Transverse colon (tissue), 4 donors: Measurements from ENCODE around the gene PLEKHM2. TPM values are rescaled to one million over a fixed set of nuclear protein-coding genes. Genes with fewer than 3 reads are reported as not detected.

Experiments used
- DNase-seq: peaks from one replicate; pipeline ENCODE4 v3.0.0-alpha.2; 2019
- H3K27ac ChIP-seq, 4 donors: fragments of 200-600 bp; sonication (generic); 2 replicates each; pipeline ENCODE4 v1.5.1; 2016 to 2018; ENCODE audit warnings: inconsistent platforms in 4 of 4
- H3K27me3 ChIP-seq: fragments of 200-600 bp; sonication (generic); 2 replicates; pipeline ENCODE4 v1.5.1; 2017; ENCODE audit warnings: inconsistent platforms
- H3K36me3 ChIP-seq, 4 donors: fragments of 200-600 bp; sonication (generic); 2 replicates each; pipeline ENCODE4 v1.5.1; 2017 to 2019; ENCODE audit warnings: inconsistent platforms in 4 of 4
- H3K4me1 ChIP-seq, 4 donors: fragments of 200-600 bp; sonication (generic); 2 replicates each; pipeline ENCODE4 v1.5.1; 2017 to 2020; ENCODE audit warnings: inconsistent platforms in 4 of 4
- H3K4me3 ChIP-seq, 4 donors: fragments of 200-600 bp; sonication (generic); 1 replicate in 1 of 4; 2 replicates in 3 of 4; pipeline versions ENCODE4 v1.5.1 to v1.6.1; 2017 to 2019; ENCODE audit warnings: inconsistent platforms in 4 of 4
- H3K9me3 ChIP-seq, 2 donors: fragments of 200-600 bp; sonication (generic); 2 replicates each; pipeline ENCODE4 v1.5.1; 2017 to 2019; ENCODE audit warnings: inconsistent platforms in 2 of 2
- EP300 ChIP-seq: sonication (generic); formaldehyde crosslinking; IDR thresholded peaks from one replicate; pipeline ENCODE4 v1.6.1; 2017; ENCODE audit warnings: antibody characterized with exemption, low read depth
- POLR2A ChIP-seq: fragments of 450-650 bp; IDR thresholded peaks from one replicate; pipeline ENCODE4 v1.6.1; 2016; ENCODE audit warnings: antibody characterized with exemption, mild to moderate bottlenecking, moderate library complexity
- POLR2AphosphoS5 ChIP-seq, 3 donors: sonication (generic); formaldehyde crosslinking; IDR thresholded peaks; one replicate each; pipeline ENCODE4 v1.6.1; 2016; ENCODE audit warnings: antibody characterized with exemption in 3 of 3
- WGBS, 2 donors: methylation state at CpG; one replicate each; pipeline ENCODE4 v1.1.5; 2018; ENCODE audit warnings: low coverage in 1 of 2; 5-methylcytosine and 5-hydroxymethylcytosine counted together
- in situ Hi-C, 4 donors: fragments of 200-750 bp; cut with MboI; loops; one replicate each; pipeline versions ENCODE4 v1.15.0 to v1.15.1; 2017; ENCODE audit warnings: low sequenced_read_pairs in 3 of 4, low pct_ligation_motif_present in 1 of 4, low pct_unique_long_range_greater_than_20kb in 1 of 4
- intact Hi-C: fragments of 100-400 bp; cut with DNase I; formaldehyde crosslinking; loops from one replicate; pipeline ENCODE4 v1.15.1; 2023; ENCODE audit warnings: low total_unique reads
- total RNA-seq, 4 donors: library from RNA; depleted of rRNA; stranded (reverse); fragments of >200 nt; gene quantifications; one replicate each; pipeline ENCODE4 v1.1.0, GENCODE V29; 2016
- TF ChIP-seq, protein P1 (sequence below), 5 experiments: fragments of 200-600 bp in 3 of 5; fragments of 450-650 bp in 2 of 5; sonication (generic) in 3 of 5; IDR thresholded peaks; 1 replicate in 2 of 5; 2 replicates in 3 of 5; pipeline ENCODE4 v1.5.1; 2016 to 2017; ENCODE audit warnings: antibody characterized with exemption in 5 of 5, inconsistent platforms in 3 of 5, mild to moderate bottlenecking in 2 of 5, moderate library complexity in 1 of 5

Gene PLEKHM2
- total RNA-seq, 4 donors from 2014 or later, result 27.7 to 40.3 (median 33.0) TPM

DNA sequence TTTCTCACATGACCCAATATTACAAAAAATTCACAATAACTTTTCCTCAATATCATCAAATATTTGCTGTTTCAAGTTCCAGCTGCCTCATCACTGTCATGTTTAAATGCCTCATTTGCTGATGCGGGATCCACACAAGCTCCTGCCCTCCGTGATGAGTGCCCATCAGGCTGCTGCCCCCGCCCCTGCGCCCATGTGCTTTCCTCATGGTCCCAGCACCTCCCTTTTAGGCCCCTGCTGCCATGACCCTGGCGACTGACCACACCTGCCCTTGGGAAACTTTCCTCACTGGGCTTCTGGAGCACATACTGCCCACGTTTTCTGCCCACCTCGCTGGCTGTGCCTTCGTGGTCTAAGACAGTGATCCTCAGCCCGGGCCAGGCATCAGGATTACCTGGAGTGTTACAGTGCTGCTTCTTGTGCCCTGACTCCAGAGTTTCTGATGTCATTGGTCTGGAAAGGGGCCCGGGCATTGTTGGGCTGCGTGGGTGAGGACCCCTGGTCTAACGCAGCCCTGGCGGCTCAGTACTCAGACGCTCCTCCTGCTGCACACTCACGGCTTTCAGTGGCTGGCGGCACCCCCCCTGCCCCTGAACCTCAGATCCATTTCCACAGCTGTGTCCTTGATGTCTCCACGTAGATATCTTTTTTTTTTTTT is 20.5 kb downstream of the PLEKHM2 start:
- peak overlapping the region; percentile 80 to 85 (median 84) for H3K27ac ChIP-seq
- in situ Hi-C loops, result no loop called here

GRCh38 chr1:15705184-15705566 is 21.1 kb downstream of the PLEKHM2 start:
- intact Hi-C loops, result no loop called here

More for the DNA sequence above, 20.5 kb downstream of the PLEKHM2 start:
- Histone ChIP-seq H3K4me1 (peaks cover 11 to 48% (median 24%) of the 10 kb centered on the region in 4 donors), H3K9me3 (no peaks in the 10 kb centered on the region), H3K27me3 (no peaks in the 10 kb centered on the region), H3K36me3 (no peaks in the 10 kb centered on the region), H3K4me3 (no peak overlapping the region)
- intact Hi-C loops, result no loop called here
- 79 to 94% methylated on average over 8 to 15 of the region's 17 CpGs for WGBS, 2 donors
- TF ChIP-seq EP300, result no peak
- no peak for TF ChIP-seq POLR2A
- TF ChIP-seq, protein P1, sequence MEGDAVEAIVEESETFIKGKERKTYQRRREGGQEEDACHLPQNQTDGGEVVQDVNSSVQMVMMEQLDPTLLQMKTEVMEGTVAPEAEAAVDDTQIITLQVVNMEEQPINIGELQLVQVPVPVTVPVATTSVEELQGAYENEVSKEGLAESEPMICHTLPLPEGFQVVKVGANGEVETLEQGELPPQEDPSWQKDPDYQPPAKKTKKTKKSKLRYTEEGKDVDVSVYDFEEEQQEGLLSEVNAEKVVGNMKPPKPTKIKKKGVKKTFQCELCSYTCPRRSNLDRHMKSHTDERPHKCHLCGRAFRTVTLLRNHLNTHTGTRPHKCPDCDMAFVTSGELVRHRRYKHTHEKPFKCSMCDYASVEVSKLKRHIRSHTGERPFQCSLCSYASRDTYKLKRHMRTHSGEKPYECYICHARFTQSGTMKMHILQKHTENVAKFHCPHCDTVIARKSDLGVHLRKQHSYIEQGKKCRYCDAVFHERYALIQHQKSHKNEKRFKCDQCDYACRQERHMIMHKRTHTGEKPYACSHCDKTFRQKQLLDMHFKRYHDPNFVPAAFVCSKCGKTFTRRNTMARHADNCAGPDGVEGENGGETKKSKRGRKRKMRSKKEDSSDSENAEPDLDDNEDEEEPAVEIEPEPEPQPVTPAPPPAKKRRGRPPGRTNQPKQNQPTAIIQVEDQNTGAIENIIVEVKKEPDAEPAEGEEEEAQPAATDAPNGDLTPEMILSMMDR (IDR thresholded peaks at IDR 0.05), result no peak
- DNase-seq, result no peak

GRCh38 chr1:15706751-15707150 is 22.6 kb downstream of the PLEKHM2 start:
- intact Hi-C loops (no loop called here), in situ Hi-C loops (no loop called here)
- TF ChIP-seq EP300 (no peak), POLR2A (no peak), POLR2AphosphoS5 (IDR thresholded peaks at IDR 0.05) (no peak)
- TF ChIP-seq, protein P1 (IDR thresholded peaks at IDR 0.05), result no peak
- Histone ChIP-seq H3K4me1 (peaks cover 6 to 39% (median 20%) of the 10 kb centered on the region in 4 donors), H3K27ac (no peak overlapping the region), H3K4me3 (no peak overlapping the region), H3K36me3 (no peaks in the 10 kb centered on the region), H3K9me3 (no peaks in the 10 kb centered on the region), H3K27me3 (no peaks in the 10 kb centered on the region)
- WGBS, 2 donors, result 86 to 89% methylated on average over 6 to 7 of the region's 7 CpGs
- no peak for DNase-seq

More at GRCh38 chr1:15705184-15705566, 21.1 kb downstream of the PLEKHM2 start:
- H3K36me3 ChIP-seq, result no peaks in the 10 kb centered on the region
- peaks cover 6 to 45% (median 22%) of the 10 kb centered on the region in 4 donors for H3K4me1 ChIP-seq
- H3K27me3 ChIP-seq, result no peaks in the 10 kb centered on the region
- no peak overlapping the region for H3K4me3 ChIP-seq
- 97% methylated on average over 8 to 11 of the region's 11 CpGs for WGBS, 2 donors
- H3K27ac ChIP-seq, result peak overlapping the region in 3 of 4 donors; percentile 84 to 85 (median 84)
- DNase-seq, result no peak
- no peaks in the 10 kb centered on the region for H3K9me3 ChIP-seq
- in situ Hi-C loops, result no loop called here
- TF ChIP-seq POLR2AphosphoS5 (IDR thresholded peaks at IDR 0.05) (no peak), POLR2A (no peak)

- Histone ChIP-seq H3K9me3 (no peaks in the 10 kb centered on the region), H3K27me3 (no peaks in the 10 kb centered on the region), H3K4me1 (peaks cover 6 to 37% (median 20%) of the 10 kb centered on the region in 4 donors), H3K4me3 (no peak overlapping the region), H3K27ac (no peak overlapping the region), H3K36me3 (no peaks in the 10 kb centered on the region)
- no peak for DNase-seq
- in situ Hi-C loops (no loop called here), intact Hi-C loops (no loop called here)
- TF ChIP-seq POLR2A, result no peak
- TF ChIP-seq POLR2AphosphoS5 (IDR thresholded peaks at IDR 0.05), result no peak
- TF ChIP-seq EP300, result no peak
- TF ChIP-seq, protein P1 (IDR thresholded peaks at IDR 0.05), result no peak
- WGBS, 2 donors, result 48 to 66% methylated on average over 2 to 8 of the region's 8 CpGs
Observed at GRCh38 chr1:15707239-15707925, 23.3 kb downstream of the PLEKHM2 start.
